GM23338 (cell line): ENCODE measurements around the gene DAAM1. TPM values are rescaled to one million over a fixed set of nuclear protein-coding genes. Genes with fewer than 3 reads are reported as not detected.

Source experiments
- ATAC-seq: fragments of 200-7000 bp; cut with Tn5 transposase; 3 replicates; pipeline ENCODE4 v1.9.1; 2020
- DNase-seq: peaks from one replicate; pipeline ENCODE4 v3.0.0-alpha.2; 2015; ENCODE audit warnings: low spot score
- H2AFZ ChIP-seq: fragments of 200-600 bp; sonication (generic); 2 replicates; pipeline ENCODE4 v1.8.0; 2016; ENCODE audit warnings: antibody characterized with exemption, mild to moderate bottlenecking, moderate library complexity
- H3F3A ChIP-seq: fragments of 200-600 bp; sonication (generic); replicated peaks from 2 replicates; pipeline ENCODE4 v1.8.0; 2017; ENCODE audit warnings: antibody characterized with exemption, mixed run types, low read depth
- H3K27ac ChIP-seq: fragments of 200-600 bp; sonication (generic); 2 replicates; pipeline ENCODE4 v1.6.1; 2016; ENCODE audit warnings: low read depth
- H3K27me3 ChIP-seq: fragments of 200-600 bp; sonication (generic); 2 replicates; pipeline ENCODE4 v1.8.0; 2016; ENCODE audit warnings: mild to moderate bottlenecking, mixed run types, moderate library complexity; ENCODE audit not compliant: insufficient read depth
- H3K36me3 ChIP-seq: fragments of 200-600 bp; sonication (generic); 2 replicates; pipeline ENCODE4 v1.8.0; 2016; ENCODE audit warnings: mild to moderate bottlenecking; ENCODE audit not compliant: insufficient read depth
- H3K4me1 ChIP-seq: fragments of 200-600 bp; sonication (generic); 2 replicates; pipeline ENCODE4 v1.8.0; 2016; ENCODE audit warnings: mild to moderate bottlenecking, moderate library complexity; ENCODE audit not compliant: insufficient read depth
- H3K4me2 ChIP-seq: fragments of 200-600 bp; sonication (generic); 2 replicates; pipeline ENCODE4 v1.7.1; 2017; ENCODE audit warnings: mixed run types
- H3K4me3 ChIP-seq: fragments of 200-600 bp; sonication (generic); 2 replicates; pipeline ENCODE4 v1.6.1; 2016; ENCODE audit warnings: mixed run types
- H3K79me2 ChIP-seq: fragments of 200-600 bp; sonication (generic); replicated peaks from 2 replicates; pipeline ENCODE4 v1.8.0; 2017; ENCODE audit warnings: mild to moderate bottlenecking; ENCODE audit not compliant: insufficient read depth
- H3K9me2 ChIP-seq: fragments of 200-600 bp; sonication (generic); 2 replicates; pipeline ENCODE4 v1.8.0; 2017; ENCODE audit not compliant: insufficient read depth
- H4K20me1 ChIP-seq: fragments of 200-600 bp; sonication (generic); replicated peaks from 2 replicates; pipeline ENCODE4 v1.8.0; 2017; ENCODE audit warnings: mild to moderate bottlenecking; ENCODE audit not compliant: insufficient read depth
- H3K27ac Mint-ChIP-seq: 2 replicates; pipeline ENCODE4 v1.8.0; 2020; ENCODE audit warnings: inconsistent platforms, mild to moderate bottlenecking, moderate library complexity, mixed read lengths
- H3K27me3 Mint-ChIP-seq: 3 replicates; pipeline ENCODE4 v1.8.0; 2022; ENCODE audit warnings: low read depth, mild to moderate bottlenecking, moderate library complexity, mixed read lengths, inconsistent platforms; ENCODE audit not compliant: insufficient read depth, poor library complexity
- H3K36me3 Mint-ChIP-seq: 3 replicates; pipeline ENCODE4 v1.8.0; 2021; ENCODE audit warnings: low read depth, mild to moderate bottlenecking, inconsistent platforms, moderate library complexity, mixed read lengths
- H3K4me1 Mint-ChIP-seq: 3 replicates; pipeline ENCODE4 v1.8.0; 2020; ENCODE audit warnings: mild to moderate bottlenecking, inconsistent platforms, mixed read lengths
- H3K4me3 Mint-ChIP-seq: 3 replicates; pipeline ENCODE4 v1.8.0; 2021; ENCODE audit warnings: moderate library complexity, mild to moderate bottlenecking, inconsistent platforms, mixed read lengths
- H3K9me3 Mint-ChIP-seq: 3 replicates; pipeline ENCODE4 v1.8.0; 2020; ENCODE audit warnings: moderate library complexity, mild to moderate bottlenecking, inconsistent platforms, mixed read lengths
- CREB1 ChIP-seq: fragments of 250-450 bp; sonication (Bioruptor Pico); IDR thresholded peaks from 2 replicates; pipeline ENCODE4 v1.5.0; 2020; ENCODE audit warnings: low read depth, mild to moderate bottlenecking, moderate library complexity
- CTCF ChIP-seq, 2 experiments: fragments of 200-600 bp in 1 of 2; sonication (generic) in 1 of 2; conservative IDR thresholded peaks; 2 replicates each; pipeline versions ENCODE4 v1.5.1 to v1.6.1; 2016 to 2017; ENCODE audit warnings: antibody characterized with exemption in 2 of 2, low read depth in 2 of 2, mild to moderate bottlenecking in 2 of 2, moderate library complexity in 1 of 2
- JUNB ChIP-seq: IDR thresholded peaks from one replicate; pipeline ENCODE4 v1.6.1; 2016; ENCODE audit warnings: antibody characterized with exemption; ENCODE audit not compliant: unreplicated experiment
- NANOG ChIP-seq: IDR thresholded peaks from 2 replicates; pipeline ENCODE4 v1.6.1; 2016; ENCODE audit warnings: antibody characterized with exemption, borderline replicate concordance
- POLR2AphosphoS5 ChIP-seq: IDR thresholded peaks from 2 replicates; pipeline ENCODE4 v1.6.1; 2016; ENCODE audit warnings: antibody characterized with exemption, low read depth
- STAT1 ChIP-seq: IDR thresholded peaks from one replicate; pipeline ENCODE4 v1.6.1; 2016; ENCODE audit warnings: antibody characterized with exemption; ENCODE audit not compliant: unreplicated experiment
- ZNF114 ChIP-seq: fragments of 250-450 bp; sonication (Bioruptor Pico); IDR thresholded peaks from 2 replicates; pipeline ENCODE4 v1.5.0; 2020; ENCODE audit warnings: mild to moderate bottlenecking, moderate library complexity
- ZNF462 ChIP-seq: fragments of 250-450 bp; sonication (Bioruptor Pico); IDR thresholded peaks from 2 replicates; pipeline ENCODE4 v1.5.0; 2020; ENCODE audit warnings: mild to moderate bottlenecking, moderate library complexity
- polyA plus RNA-seq: library from polyadenylated mRNA; unstranded; fragments of >200 nt; fragmentation: Nextera tagmentation; extraction: Ambion mirVana; gene quantifications from 2 replicates; pipeline ENCODE4 v1.2.1, GENCODE V29; 2016
- total RNA-seq: library from RNA; depleted of rRNA; stranded (reverse); fragments of >200 nt; shearing (Covaris generic); gene quantifications from 2 replicates; pipeline ENCODE4 v1.2.3, GENCODE V29; 2014

DAAM1 gene
- total and polyA plus RNA-seq, 2 experiments from 2014 or later = 36.3 to 42.1 TPM

DNA sequence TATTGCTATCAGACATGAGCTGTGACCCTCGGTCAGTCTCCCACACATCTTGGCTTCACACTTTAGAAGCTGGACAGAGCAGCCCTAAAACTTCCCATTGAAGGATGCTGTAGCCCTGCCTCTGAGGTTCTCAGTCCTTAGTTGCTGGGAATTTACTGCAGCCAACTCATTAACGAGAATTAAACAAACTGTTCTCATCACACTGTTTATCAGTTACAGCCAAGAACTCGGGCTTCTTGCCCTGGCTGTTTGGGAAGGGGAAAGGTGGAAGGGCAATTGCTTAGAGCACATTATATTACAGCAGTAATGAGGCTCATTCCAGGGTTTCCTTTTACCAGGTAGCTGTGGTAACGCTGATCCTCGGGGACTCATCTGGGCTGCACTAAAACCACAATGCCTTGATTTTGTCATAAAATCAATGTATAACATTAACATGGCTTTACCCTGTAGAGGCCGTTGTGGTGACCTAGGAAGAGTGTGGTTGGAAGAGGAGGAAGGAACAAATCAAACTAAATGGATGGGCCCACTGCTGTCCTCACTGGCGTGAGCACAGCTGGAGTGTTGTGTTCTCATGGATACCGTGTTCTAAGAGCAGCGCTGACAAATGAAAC is 189.6 kb downstream of the DAAM1 start (continued):
- TF ChIP-seq ZNF462 (CRISPR knock-in tag) = no peak
- TF ChIP-seq CTCF (conservative IDR thresholded peaks at IDR 0.05; ENCODE audit: low read depth in 2 of 2) = no peak
- TF ChIP-seq JUNB = no peak
- no peak for TF ChIP-seq ZNF114 (CRISPR knock-in tag)
- TF ChIP-seq CREB1 (CRISPR knock-in tag) = no peak
- no peak for TF ChIP-seq STAT1

DNA sequence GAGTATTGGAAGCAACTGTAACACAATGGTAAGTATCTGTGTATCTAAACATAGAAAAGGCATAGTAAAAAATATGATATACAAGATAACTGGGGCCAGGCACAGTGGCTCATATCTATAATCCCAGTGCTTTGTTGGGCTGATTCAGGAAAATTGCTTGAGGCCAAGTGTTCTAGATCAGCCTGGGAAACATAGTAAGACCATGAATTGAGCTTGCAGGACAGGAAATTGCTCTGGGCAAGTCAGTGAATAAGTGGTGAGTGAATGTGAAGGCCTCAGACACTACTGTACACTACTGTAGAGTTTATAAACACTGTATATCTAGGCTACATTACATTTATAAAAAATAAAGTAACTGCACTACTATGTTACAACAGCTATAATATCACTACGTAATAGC is 201.5 kb downstream of the DAAM1 start:
- Histone ChIP-seq H4K20me1 (no peaks in the 10 kb centered on the region), H3K27me3 (no peaks in the 10 kb centered on the region), H3K4me1 (no peaks in the 10 kb centered on the region), H3K4me2 (no peak overlapping the region), H3K79me2 (no peaks in the 10 kb centered on the region), H3F3A (no peaks in the 10 kb centered on the region), H3K36me3 (no peaks in the 10 kb centered on the region), H2AFZ (no peak overlapping the region), H3K9me2 (no peaks in the 10 kb centered on the region), H3K4me3 (no peak overlapping the region), H3K27ac (no peak overlapping the region)
- Mint-ChIP-seq H3K27ac (no peak overlapping the region), H3K9me3 (no peaks in the 10 kb centered on the region), H3K36me3 (no peaks in the 10 kb centered on the region), H3K4me1 (no peaks in the 10 kb centered on the region; the same call in 2 of the 3 replicates), H3K27me3 (no peaks in the 10 kb centered on the region), H3K4me3 (no peak overlapping the region)
- no peak for DNase-seq
- ATAC-seq = no peak
- TF ChIP-seq POLR2AphosphoS5 (no peak), ZNF462 (CRISPR knock-in tag) (no peak), NANOG (no peak)
